Inferior parietal cortex (tissue), 1 donor: ENCODE measurements around the gene ANKRD10.

Source experiments
- DNase-seq: peaks from one replicate; pipeline ENCODE4 v3.0.0-alpha.2; 2016; ENCODE audit errors: extremely low spot score

The ANKRD10 gene

DNA sequence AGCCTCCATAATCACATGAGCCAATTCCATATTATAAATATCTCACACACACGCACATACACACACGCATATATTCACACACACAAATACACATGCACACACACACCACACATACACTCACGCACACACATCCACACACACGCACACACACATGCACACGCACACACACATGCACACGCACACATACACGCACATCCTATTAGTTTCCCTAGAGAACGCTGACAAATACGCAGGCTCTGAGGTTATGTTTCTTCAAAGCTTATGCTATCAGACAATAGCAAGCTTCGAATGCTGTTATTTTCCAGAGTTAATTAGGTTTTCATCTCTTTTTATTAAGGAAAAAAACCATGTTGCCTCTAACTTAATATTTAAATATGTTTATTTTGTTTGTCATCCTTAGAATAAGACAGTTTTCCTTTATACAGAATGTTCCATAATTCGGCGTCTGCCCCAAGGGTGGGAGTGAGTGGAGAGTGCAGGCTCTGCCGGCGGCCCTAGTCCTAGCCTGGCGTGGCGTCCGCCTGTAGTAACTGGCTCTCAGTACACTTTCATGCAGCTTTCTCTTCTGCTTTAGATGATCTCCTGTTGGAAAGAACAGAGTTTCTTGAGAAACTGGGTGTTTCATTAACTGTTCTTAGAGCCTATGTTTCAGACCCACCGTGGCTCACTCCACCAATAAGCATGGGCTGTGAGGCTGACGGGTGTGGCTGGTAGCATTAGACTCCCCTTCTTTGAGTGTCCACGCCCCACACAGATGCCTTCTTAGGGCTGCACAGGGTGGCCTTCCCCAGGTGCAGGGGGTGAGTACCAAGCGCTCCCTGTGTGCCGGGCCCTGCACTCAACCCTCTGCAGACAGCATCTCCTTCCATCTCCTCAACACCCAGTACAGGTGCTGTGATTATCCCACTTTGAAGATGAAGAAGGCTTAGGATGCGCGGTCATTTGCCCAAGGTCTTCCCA is 30.4 kb upstream of the ANKRD10 start:
- DNase-seq: no peak

GRCh38 chr13:110944121-110944967 is 29.5 kb upstream of the ANKRD10 start:
- DNase-seq: no peak

GRCh38 chr13:110942248-110942981 is 27.5 kb upstream of the ANKRD10 start:
- no peak for DNase-seq

DNA sequence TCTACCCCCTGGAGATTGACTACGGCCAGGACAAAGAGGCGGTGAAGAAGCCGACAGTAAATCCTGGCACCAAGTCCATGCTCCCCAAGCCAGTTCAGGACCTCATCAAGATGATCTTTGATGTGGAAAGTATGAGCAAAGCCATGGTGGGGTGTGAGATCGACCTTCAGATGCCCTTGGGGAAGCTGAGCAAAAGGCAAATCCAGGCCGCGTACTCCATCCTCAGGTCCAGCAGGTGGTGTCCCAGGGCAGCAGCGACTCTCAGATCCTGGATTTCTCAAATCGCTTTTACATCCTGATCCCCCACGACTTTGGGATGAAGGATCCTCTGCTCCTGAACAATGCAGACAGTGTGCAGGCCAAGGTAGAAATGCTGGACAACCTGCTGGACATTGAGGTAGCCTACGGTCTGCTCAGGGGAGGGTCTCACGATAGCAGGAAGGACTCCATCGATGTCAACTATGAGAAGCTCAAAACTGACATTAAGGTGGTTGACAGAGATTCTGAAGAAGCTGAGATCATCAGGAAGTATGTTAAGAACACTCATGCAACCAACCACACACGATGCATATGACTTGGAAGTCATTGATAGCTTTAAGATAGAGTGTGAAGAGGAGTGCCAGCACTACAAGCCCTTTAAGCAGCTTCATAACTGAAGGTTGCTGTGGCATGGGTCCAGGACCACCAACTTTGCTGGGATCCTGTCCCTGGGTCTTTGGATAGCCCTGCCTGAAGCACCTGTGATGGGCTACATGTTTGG is 24.0 kb upstream of the ANKRD10 start:
- DNase-seq: no peak

GRCh38 chr13:110937511-110938285 is 22.8 kb upstream of the ANKRD10 start:
- no peak for DNase-seq

DNA sequence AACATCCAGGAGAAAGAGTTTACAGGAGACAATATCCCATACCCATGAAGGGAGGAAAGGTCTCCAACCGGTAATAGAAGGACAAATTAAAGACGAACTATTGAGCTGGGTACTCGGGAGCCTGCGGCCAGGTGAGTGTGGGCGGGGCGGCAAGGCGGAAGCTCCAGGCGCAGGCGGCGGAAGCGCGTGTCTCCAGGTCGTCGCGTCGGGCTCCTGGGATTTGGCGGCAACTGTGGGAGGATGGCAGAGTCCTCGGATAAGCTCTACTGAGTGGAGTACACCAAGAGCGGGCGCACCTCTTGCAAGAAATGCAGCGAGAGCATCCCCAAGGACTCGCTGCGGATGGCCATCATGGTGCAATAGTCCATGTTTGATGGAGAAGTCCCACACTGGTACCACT is 21.6 kb upstream of the ANKRD10 start:
- DNase-seq: no peak

- no peak for DNase-seq
Measured at GRCh38 chr13:110932588-110932987, 17.7 kb upstream of the ANKRD10 start.

- no peak for DNase-seq
Measured at GRCh38 chr13:110929104-110929777, 14.4 kb upstream of the ANKRD10 start.

GRCh38 chr13:110925023-110925612 is 10.2 kb upstream of the ANKRD10 start:
- no peak for DNase-seq

- no peak for DNase-seq
Measured at GRCh38 chr13:110924639-110924934, 9.7 kb upstream of the ANKRD10 start.

GRCh38 chr13:110923777-110924638 is 9.1 kb upstream of the ANKRD10 start:
- no peak for DNase-seq

DNA sequence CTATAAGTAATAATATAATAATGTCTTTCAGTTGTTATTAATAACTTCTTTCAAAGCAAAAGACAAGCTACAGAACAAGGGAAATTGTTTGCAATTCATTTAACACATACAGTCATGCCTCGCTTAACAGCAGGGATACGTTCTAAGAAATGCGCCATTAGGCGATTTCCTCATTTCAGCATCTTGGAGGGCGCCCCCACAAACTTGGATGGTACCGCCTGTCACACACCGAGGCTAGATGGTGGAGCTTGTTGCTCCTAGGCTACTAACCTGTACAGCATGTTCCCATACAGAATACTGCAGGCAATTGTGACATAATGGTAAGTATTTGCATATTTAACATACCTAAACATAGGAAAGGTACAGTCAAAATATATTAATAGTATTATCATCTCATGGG is 8.2 kb upstream of the ANKRD10 start:
- no peak for DNase-seq

- DNase-seq: no peak
Measured at GRCh38 chr13:110922506-110922905, 7.6 kb upstream of the ANKRD10 start.

- DNase-seq: no peak
Measured at GRCh38 chr13:110921695-110922094, 6.8 kb upstream of the ANKRD10 start.

- DNase-seq: no peak
Measured at GRCh38 chr13:110921209-110921608, 6.3 kb upstream of the ANKRD10 start.

- no peak for DNase-seq
Measured at GRCh38 chr13:110920038-110920437, 5.2 kb upstream of the ANKRD10 start.

DNA sequence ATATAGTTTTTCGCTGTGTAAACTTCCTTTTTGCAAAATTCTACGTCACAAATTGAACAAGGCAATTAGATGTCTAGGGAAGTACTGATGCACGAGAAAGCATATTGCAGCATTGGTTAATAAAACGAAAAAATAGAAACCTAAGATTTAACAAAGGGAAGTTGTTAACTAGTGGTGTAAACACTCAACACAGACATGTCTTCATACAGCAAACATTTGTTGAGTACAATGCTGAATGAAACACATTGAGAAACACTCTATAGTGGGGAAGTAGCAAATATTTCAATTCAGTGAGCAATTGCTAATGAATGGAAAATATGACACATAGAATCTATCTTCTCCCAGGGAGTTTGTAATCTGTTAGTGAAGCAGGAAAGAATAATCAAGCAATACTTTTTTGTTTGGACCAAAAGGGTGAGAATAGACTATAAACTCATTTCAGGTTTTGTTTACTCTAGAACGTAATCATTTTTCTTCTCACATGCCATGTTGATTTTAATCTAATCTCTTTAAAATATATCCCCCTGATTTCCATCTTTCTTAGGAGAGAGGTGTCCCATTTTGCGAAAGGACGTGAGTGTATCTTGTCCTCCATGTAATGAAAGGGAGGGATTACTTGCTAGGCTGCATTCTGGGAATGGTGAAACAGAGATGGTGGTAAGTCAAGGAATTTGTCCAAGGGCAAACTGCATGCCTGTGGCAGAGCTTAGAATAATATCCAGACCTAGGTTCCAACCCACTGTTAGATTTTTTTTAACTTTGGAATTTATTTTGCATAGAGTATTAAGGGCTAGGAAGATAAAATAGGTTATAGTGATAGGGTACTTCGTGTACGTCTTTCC is 1.7 kb upstream of the ANKRD10 start:
- DNase-seq: peak; percentile 48

DNA sequence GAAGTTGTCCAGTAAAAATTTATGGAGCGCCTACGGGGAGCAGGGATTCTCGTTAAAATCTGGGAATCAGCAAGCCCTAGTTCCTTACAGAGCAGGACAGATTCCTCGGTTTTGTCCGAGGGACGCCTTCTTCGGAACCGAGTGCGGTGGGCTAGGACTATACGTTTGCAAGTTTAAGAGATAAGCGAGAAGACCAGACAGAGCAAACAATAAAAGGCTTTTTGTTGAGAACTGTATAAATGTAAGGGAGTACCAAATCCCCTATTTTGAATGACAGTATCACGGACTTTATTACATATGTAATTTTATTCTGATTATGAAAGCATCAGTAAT is 971 bp upstream of the ANKRD10 start:
- no peak for DNase-seq
